Astrocyte (in vitro differentiated cells and primary cell): ENCODE data around the gene PCSK2. TPM values are rescaled to one million over a fixed set of nuclear protein-coding genes. Genes with fewer than 3 reads are reported as not detected.

Experiments
- DNase-seq: peaks from one replicate; pipeline ENCODE4 v3.0.0-alpha.2; 2010; ENCODE audit warnings: low read depth
- FAIRE-seq: peaks from 2 replicates; lab custom pipeline; 2011; peaks lifted over from hg19 to GRCh38; lab: Jason Lieb, UNC
- H2AFZ ChIP-seq: 2 replicates; pipeline ENCODE4 v1.6.0; 2012; ENCODE audit warnings: low read depth, low read length, inconsistent platforms
- H3K27ac ChIP-seq: 2 replicates; pipeline ENCODE4 v1.5.1; 2011; ENCODE audit warnings: low read depth, low read length, inconsistent platforms
- H3K27me3 ChIP-seq: 2 replicates; pipeline ENCODE4 v1.6.0; 2011; ENCODE audit warnings: low read length, inconsistent platforms; ENCODE audit not compliant: insufficient read depth
- H3K36me3 ChIP-seq: 2 replicates; pipeline ENCODE4 v1.5.1; 2011; ENCODE audit warnings: low read length, inconsistent platforms; ENCODE audit not compliant: insufficient read depth
- H3K4me1 ChIP-seq: 2 replicates; pipeline ENCODE4 v1.5.1; 2011; ENCODE audit warnings: low read length, inconsistent platforms; ENCODE audit not compliant: insufficient read depth
- H3K4me2 ChIP-seq: 2 replicates; pipeline ENCODE4 v1.6.0; 2012; ENCODE audit warnings: low read length, inconsistent platforms
- H3K4me3 ChIP-seq: 2 replicates; pipeline ENCODE4 v1.5.1; 2011; ENCODE audit warnings: low read depth, mild to moderate bottlenecking, low read length, inconsistent platforms; ENCODE audit not compliant: insufficient read depth
- H3K79me2 ChIP-seq: 2 replicates; pipeline ENCODE4 v1.6.0; 2012; ENCODE audit warnings: mild to moderate bottlenecking, low read length, inconsistent platforms; ENCODE audit not compliant: insufficient read depth
- H3K9ac ChIP-seq: 2 replicates; pipeline ENCODE4 v1.6.0; 2012; ENCODE audit warnings: mild to moderate bottlenecking, low read length, inconsistent platforms
- H3K9me3 ChIP-seq: 2 replicates; pipeline ENCODE4 v1.5.1; 2012; ENCODE audit warnings: low read depth, mild to moderate bottlenecking, low read length, inconsistent platforms; ENCODE audit not compliant: insufficient read depth
- H4K20me1 ChIP-seq: 2 replicates; pipeline ENCODE4 v1.6.0; 2012; ENCODE audit warnings: low read length, inconsistent platforms; ENCODE audit not compliant: insufficient read depth
- H3K27ac Mint-ChIP-seq: one replicate; pipeline ENCODE4 v1.8.0; 2021; ENCODE audit warnings: mild to moderate bottlenecking, mixed read lengths; ENCODE audit not compliant: unreplicated experiment
- H3K27me3 Mint-ChIP-seq: one replicate; pipeline ENCODE4 v1.8.0; 2021; ENCODE audit warnings: low read depth, mixed read lengths; ENCODE audit not compliant: unreplicated experiment
- H3K36me3 Mint-ChIP-seq: one replicate; pipeline ENCODE4 v1.8.0; 2021; ENCODE audit warnings: low read depth, mixed read lengths; ENCODE audit not compliant: unreplicated experiment
- H3K4me1 Mint-ChIP-seq: one replicate; pipeline ENCODE4 v1.8.0; 2021; ENCODE audit warnings: low read depth, mixed read lengths; ENCODE audit not compliant: unreplicated experiment
- H3K4me3 Mint-ChIP-seq: one replicate; pipeline ENCODE4 v1.8.0; 2021; ENCODE audit warnings: mild to moderate bottlenecking, moderate library complexity, mixed read lengths; ENCODE audit not compliant: unreplicated experiment
- H3K9me3 Mint-ChIP-seq: one replicate; pipeline ENCODE4 v1.8.0; 2021; ENCODE audit warnings: mild to moderate bottlenecking, mixed read lengths; ENCODE audit not compliant: unreplicated experiment
- CTCF ChIP-seq: IDR thresholded peaks from 2 replicates; pipeline ENCODE4 v1.5.1; 2011; ENCODE audit warnings: low read depth, mild to moderate bottlenecking, inconsistent platforms, low read length, moderate library complexity; ENCODE audit not compliant: insufficient read depth
- EZH2 ChIP-seq: IDR thresholded peaks from 2 replicates; pipeline ENCODE4 v1.6.1; 2012; ENCODE audit warnings: mild to moderate bottlenecking, low read length, inconsistent platforms; ENCODE audit not compliant: insufficient read depth
- total RNA-seq: library from RNA; stranded (reverse); gene quantifications from 2 replicates; pipeline ENCODE4 v1.2.1, GENCODE V29; 2021

PCSK2 gene
- total RNA-seq, 1 donor from 2014 or later = not detected

- no peak overlapping the region for H3K9ac ChIP-seq
- H3K79me2 ChIP-seq = no peaks in the 10 kb centered on the region
- H4K20me1 ChIP-seq = no peaks in the 10 kb centered on the region
- H3K9me3 ChIP-seq = no peaks in the 10 kb centered on the region
- no peak for TF ChIP-seq EZH2
- TF ChIP-seq CTCF = no peak
- Mint-ChIP-seq H3K36me3 (no peaks in the 10 kb centered on the region), H3K27me3 (peaks cover 6% of the 10 kb centered on the region), H3K4me3 (no peak overlapping the region), H3K9me3 (no peaks in the 10 kb centered on the region), H3K27ac (no peak overlapping the region), H3K4me1 (no peaks in the 10 kb centered on the region)
- no peak overlapping the region for H2AFZ ChIP-seq
- FAIRE-seq (no peak), DNase-seq (no peak)
- H3K4me2 ChIP-seq = no peak overlapping the region
- no peaks in the 10 kb centered on the region for H3K27me3 ChIP-seq
- H3K27ac ChIP-seq = no peak overlapping the region
- no peaks in the 10 kb centered on the region for H3K36me3 ChIP-seq
- no peak overlapping the region for H3K4me3 ChIP-seq
- no peaks in the 10 kb centered on the region for H3K4me1 ChIP-seq
Measured at GRCh38 chr20:17380801-17381200, 154.0 kb downstream of the PCSK2 start.

- DNase-seq (no peak), FAIRE-seq (no peak)
Measured at GRCh38 chr20:17381724-17382123, 154.9 kb downstream of the PCSK2 start.

More at GRCh38 chr20:17381724-17382123, 154.9 kb downstream of the PCSK2 start:
- no peaks in the 10 kb centered on the region for H3K4me1 Mint-ChIP-seq
- TF ChIP-seq EZH2 (no peak), CTCF (no peak)
- no peaks in the 10 kb centered on the region for H4K20me1 ChIP-seq
- no peak overlapping the region for H3K27ac ChIP-seq
- H3K36me3 ChIP-seq = no peaks in the 10 kb centered on the region
- H3K27ac Mint-ChIP-seq = no peak overlapping the region
- no peak overlapping the region for H2AFZ ChIP-seq
- H3K36me3 Mint-ChIP-seq = no peaks in the 10 kb centered on the region
- no peaks in the 10 kb centered on the region for H3K9me3 ChIP-seq
- H3K27me3 Mint-ChIP-seq = peaks cover 9% of the 10 kb centered on the region
- no peak overlapping the region for H3K4me2 ChIP-seq
- H3K9me3 Mint-ChIP-seq = no peaks in the 10 kb centered on the region
- no peaks in the 10 kb centered on the region for H3K27me3 ChIP-seq
- no peak overlapping the region for H3K4me3 Mint-ChIP-seq
- H3K4me3 ChIP-seq = no peak overlapping the region
- no peak overlapping the region for H3K9ac ChIP-seq
- H3K4me1 ChIP-seq = no peaks in the 10 kb centered on the region
- H3K79me2 ChIP-seq = no peaks in the 10 kb centered on the region
